Cardiac septum (tissue), 1 donor: Measurements from ENCODE around the gene COL15A1. TPM values are rescaled to one million over a fixed set of nuclear protein-coding genes. Genes with fewer than 3 reads are reported as not detected.

Source experiments
- DNase-seq: peaks from one replicate; pipeline ENCODE4 v3.0.0-alpha.2; 2020; ENCODE audit warnings: low spot score
- intact Hi-C: fragments of 100-400 bp; cut with DNase I; formaldehyde crosslinking; loops from one replicate; pipeline ENCODE4 v1.14.0; 2022
- total RNA-seq: library from RNA; stranded (reverse); fragmentation: NEBNext Ultra II Directional; extraction: Animal tissue kit (Norgen Biotek cat#: 25700); gene quantifications from one replicate; pipeline ENCODE4 v1.2.1, GENCODE V29; 2021
- donor health status: DM: no; HTN: no; CAD: no.

The COL15A1 gene
- total RNA-seq, 1 donor from 2014 or later: 49.4 TPM

DNA sequence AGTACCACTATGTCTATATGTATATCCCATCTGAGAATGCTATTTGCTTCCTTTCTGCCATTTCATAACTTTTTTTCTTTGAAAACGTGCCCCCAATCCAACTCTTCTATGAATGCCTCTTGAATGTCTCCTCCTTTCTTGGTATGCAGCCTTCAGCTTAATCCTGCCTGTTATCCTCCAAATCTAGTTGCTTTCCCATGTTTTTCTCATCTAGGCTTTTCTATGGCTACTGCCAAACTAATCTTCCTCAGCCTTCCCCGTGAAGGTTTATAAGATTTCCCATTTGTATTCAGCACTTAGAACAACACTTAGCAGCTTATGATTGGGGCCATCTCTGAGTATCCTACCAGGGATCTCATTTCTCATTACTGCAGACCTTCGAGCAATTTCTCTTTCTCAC is 163.7 kb downstream of the COL15A1 start:
- intact Hi-C loops: no loop called here
- DNase-seq: no peak

DNA sequence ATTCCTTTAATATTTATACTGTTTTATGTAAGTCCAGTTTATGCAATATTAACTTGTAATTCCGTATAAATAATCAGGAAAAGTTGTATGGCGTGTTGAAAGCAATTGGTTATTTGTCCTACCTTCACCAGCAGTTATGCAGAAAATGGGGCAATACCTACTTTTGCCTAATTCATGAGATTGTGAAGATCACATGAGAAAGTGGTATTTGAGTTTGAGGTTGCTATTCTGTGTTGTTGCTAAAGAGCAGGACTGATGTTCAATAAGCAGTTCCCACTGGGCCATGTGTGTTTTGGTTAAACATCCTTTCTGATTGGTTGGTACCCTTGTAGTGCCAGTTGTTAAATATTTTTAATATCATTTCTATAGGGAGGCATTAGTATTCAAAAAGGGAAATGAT is 164.4 kb downstream of the COL15A1 start:
- no peak for DNase-seq
- intact Hi-C loops: no loop called here

GRCh38 chr9:99109522-99109921 is 165.8 kb downstream of the COL15A1 start:
- intact Hi-C loops: no loop called here

GRCh38 chr9:99112750-99113413 is 169.2 kb downstream of the COL15A1 start:
- DNase-seq: no peak
- intact Hi-C loops: no loop called here

More at GRCh38 chr9:99109522-99109921, 165.8 kb downstream of the COL15A1 start:
- DNase-seq: no peak

DNA sequence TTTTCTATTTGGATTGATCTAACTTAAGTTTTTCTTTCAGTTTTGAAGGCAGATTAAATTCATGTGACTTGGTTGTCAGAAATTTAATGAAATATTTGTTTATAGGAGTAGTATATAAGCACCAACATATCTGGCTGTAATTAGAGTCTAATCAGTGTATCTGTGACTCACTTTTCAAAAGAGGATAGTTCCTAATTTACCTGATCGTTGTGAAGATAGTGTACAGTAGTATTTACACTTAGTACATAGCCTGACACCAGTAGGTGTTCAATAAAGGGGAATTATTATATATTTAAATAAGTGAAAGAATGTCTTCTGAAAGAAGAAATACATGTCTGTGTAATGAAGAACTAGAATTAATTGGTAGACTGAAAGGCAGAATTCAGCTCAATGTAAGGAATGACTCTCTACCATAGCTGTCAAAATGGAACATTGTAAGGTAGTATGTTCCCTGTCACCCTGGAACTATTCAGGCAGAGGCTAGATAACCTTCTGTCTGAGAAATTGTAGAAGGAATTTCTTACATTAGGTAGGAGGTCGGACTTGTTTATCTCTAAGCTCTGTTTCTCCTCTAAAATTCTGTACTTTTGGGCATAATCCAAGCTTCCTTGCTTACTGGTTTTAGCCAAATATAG is 169.8 kb downstream of the COL15A1 start:
- no peak for DNase-seq
- intact Hi-C loops: no loop called here

DNA sequence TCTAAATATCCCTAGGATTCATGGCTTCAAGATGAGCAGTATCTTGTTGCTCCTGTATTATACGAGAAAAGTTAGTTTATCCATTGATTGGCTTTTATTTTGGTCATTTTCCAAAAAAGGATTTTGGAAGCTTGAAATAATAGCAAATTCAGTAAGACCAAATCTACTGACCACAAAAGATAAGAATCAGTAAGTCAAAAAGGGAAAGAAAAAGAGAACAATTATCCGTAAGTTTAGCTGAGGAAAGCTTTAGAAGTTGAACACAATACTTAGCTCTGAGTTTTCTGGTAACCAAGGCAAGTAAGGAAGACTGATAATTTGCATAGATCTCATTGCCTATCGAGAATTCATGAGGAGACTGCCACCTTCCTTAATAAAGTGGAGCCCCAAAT is 170.3 kb downstream of the COL15A1 start:
- intact Hi-C loops: no loop called here
- no peak for DNase-seq

- intact Hi-C loops: no loop called here
- DNase-seq: no peak
Observed at GRCh38 chr9:99114846-99115500, 171.3 kb downstream of the COL15A1 start.

GRCh38 chr9:99116003-99116411 is 172.3 kb downstream of the COL15A1 start:
- intact Hi-C loops: no loop called here
- no peak for DNase-seq

GRCh38 chr9:99118782-99119466 is 175.2 kb downstream of the COL15A1 start:
- DNase-seq: no peak
- intact Hi-C loops: no loop called here

- DNase-seq: no peak
- intact Hi-C loops: no loop called here
Observed at GRCh38 chr9:99119976-99120655, 176.4 kb downstream of the COL15A1 start.

Other genes with a start within 250 kb of the COL15A1 start
- gene GABBR2, start 235.0 kb upstream of the COL15A1 start, total RNA-seq: 1.1 TPM
- gene ANKS6, start 147.4 kb upstream of the COL15A1 start, total RNA-seq: 7.6 TPM
- gene GALNT12, start 136.2 kb upstream of the COL15A1 start, total RNA-seq: 0.38 TPM
- gene TGFBR1, start 161.2 kb downstream of the COL15A1 start, total RNA-seq: 21.8 TPM